GM13977 (cell line): ENCODE results near the gene GMDS.

Experiments
- DNase-seq: peaks from one replicate; pipeline ENCODE4 v3.0.0; 2012; ENCODE audit warnings: low spot score
- in situ Hi-C: fragments of 300-500 bp; cut with MboI; formaldehyde crosslinking; loops from one replicate; pipeline ENCODE4 v1.12.0; 2022; ENCODE audit warnings: low sequenced_read_pairs, low pct_unique_long_range_greater_than_20kb, mixed read lengths, inconsistent platforms; ENCODE audit not compliant: unreplicated experiment
- TF ChIP-seq, protein P1 (sequence below): IDR thresholded peaks from 2 replicates; pipeline ENCODE4 v1.5.1; 2012; ENCODE audit warnings: mild to moderate bottlenecking, control low read depth; ENCODE audit not compliant: insufficient read depth; ENCODE audit errors: extremely low read depth, missing control alignments

GMDS gene

DNA sequence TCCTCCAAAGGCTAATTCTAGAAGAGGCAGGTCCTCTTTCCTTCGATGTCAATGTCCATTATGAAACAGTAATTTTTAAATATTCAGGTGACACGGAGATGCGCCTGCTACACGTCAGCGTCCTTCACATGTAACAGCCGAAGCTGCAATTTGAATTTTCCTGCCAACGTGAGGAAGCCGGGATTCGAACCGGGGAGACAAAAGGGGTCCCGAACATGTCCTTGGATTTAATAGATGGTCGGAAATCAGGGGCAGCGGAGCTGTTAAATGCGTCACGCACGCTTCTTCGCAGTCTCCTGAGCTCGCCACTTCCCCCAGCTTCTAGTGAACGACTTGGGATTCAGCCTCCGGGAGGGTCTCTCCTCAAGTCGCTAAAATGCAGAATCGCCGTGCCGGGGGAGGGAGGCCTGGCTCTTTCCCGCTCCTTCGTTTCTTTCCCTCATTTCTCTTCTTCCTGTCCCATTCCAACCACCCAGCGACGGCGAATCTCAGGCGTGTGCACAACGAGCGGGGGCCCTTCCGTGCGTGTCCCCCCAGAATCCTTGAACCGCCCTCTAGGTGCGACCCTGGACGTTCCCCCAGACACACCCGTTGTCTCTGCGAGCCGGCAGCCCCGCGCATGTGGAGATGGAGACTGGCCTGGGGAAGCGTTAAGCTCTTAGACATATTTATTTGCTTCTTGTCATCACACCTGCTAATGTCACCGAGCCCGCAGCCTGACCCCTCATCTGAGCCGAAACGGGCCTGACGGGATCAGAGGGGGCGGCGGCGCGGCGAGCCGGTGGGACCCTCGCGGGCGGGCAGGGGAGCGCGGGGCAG lies 637.0 kb downstream of the GMDS start:
- DNase-seq = peak; percentile 52
- in situ Hi-C loops = loop anchor here (25.0 kb wide), 1 partner anchor 504 kb away; no protein-coding TSS in a partner anchor
- TF ChIP-seq, protein P1, sequence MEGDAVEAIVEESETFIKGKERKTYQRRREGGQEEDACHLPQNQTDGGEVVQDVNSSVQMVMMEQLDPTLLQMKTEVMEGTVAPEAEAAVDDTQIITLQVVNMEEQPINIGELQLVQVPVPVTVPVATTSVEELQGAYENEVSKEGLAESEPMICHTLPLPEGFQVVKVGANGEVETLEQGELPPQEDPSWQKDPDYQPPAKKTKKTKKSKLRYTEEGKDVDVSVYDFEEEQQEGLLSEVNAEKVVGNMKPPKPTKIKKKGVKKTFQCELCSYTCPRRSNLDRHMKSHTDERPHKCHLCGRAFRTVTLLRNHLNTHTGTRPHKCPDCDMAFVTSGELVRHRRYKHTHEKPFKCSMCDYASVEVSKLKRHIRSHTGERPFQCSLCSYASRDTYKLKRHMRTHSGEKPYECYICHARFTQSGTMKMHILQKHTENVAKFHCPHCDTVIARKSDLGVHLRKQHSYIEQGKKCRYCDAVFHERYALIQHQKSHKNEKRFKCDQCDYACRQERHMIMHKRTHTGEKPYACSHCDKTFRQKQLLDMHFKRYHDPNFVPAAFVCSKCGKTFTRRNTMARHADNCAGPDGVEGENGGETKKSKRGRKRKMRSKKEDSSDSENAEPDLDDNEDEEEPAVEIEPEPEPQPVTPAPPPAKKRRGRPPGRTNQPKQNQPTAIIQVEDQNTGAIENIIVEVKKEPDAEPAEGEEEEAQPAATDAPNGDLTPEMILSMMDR = no peak

DNA sequence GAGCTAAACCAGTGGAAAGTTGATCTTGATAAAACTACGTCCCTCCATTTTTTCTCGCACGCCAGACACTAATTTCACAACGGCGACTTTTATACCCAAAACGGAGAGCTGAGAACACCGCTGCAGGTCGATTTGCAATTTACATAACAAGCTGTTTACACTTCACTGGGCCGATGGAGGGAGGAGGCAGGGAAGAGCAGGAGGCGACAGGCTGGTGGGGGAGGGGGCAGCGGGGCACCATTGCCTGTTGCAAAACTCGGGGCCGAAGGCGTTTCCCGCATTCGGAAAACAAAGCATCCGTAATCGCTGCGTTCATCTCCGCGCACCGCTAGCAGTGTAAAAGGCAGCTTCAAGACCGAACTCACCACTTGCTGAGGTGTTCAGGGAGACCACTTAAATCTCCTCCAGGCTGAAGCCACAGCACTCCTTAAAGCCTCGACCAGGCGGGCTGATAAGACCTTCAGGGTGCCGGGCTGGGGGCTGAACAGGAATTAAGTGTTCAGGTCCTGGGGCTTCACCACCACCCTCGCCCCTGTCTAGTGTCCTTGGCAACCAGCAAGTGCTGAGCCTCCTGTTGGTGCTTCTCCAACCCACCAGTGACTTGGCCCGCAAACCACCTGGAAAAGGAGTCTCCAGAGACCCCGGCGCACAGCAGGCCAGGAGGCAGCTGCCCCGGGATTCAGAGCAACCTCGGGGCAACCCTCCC lies 637.7 kb downstream of the GMDS start:
- TF ChIP-seq, protein P1 = no peak
- DNase-seq = peak; percentile 45
- in situ Hi-C loops = loop anchor here (25.0 kb wide), 1 partner anchor 505 kb away; no protein-coding TSS in a partner anchor

DNA sequence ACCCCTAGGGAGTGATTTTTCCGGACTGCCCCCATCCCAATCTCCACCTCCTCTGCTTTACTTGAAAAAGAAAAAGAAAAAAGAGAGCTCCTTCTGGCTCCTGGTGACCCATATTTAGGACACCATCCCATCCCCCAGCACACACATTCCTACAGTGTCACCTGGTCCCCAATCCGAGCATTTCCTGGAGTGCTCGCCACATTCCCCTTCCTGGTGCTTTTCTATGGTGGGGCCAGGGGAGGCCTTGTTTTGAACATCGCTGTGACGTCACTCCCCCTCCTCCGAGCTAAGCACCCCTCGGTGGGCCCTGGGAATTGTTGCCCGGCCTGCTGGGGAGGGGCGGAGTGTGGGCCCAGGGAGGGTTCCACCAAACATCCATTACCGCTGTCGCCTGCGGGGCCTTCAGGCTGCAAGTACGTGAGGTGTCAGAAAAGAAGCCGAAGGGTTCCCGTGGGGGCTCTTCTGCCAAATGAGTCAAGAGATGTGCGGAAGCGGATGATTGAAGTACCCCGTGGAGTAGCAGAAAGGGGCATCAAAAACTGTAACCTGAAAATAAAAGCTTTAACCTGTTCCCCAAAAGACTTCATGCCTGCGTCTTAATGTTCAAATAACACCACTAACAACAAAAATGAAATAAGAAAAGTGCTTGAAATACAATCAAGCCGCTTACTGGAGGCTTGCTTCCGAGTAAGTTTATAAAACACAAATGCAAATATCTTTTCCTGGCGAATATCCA lies 638.5 kb downstream of the GMDS start:
- peak; percentile 39 for DNase-seq
- in situ Hi-C loops = loop anchor here (25.0 kb wide), 1 partner anchor 505 kb away; no protein-coding TSS in a partner anchor
- TF ChIP-seq, protein P1 = no peak

DNA sequence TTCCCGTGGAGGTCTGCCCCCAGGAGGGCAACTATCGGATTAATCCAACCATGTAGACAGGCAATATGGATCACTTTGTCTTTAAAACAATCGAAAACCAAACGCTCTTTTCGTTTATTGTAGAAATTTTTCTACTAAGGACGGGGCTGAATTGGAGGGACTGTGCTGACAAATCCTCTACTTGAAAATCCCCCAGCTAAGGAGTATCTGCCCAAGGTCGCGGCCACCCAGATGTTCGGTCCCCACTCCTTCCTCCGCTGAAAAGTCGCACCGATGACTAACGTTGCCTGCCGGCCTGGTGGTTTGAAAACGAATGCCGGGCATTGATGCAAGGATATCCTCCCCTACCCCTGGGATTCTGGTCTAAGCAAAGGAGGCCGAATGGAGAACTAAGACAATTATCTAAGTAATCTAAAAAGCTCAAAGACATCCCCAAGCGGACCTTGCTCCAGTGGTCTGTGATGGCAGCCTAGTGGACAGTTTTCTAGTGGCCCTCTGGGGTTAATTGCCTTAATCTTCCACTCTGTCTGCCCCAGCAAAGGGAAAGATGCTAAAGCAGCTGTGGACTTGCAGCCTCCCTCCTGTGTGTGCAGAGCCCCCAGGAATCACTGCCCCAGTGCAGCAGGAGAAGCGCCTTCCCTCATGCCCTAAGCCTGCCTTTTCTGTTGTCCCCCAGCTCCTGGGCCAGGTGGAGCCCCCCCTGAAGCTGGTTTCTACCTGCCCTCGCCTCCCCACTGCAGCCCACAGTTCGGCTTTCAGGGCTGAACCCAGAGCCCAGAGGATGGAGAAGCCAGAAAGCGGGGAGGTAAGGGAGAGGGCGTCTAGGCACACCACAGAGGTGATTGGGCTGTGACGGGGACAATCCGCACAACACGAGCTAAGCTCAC lies 639.3 kb downstream of the GMDS start:
- in situ Hi-C loops = loop anchor here (25.0 kb wide), 1 partner anchor 506 kb away; no protein-coding TSS in a partner anchor
- TF ChIP-seq, protein P1 = no peak
- DNase-seq = peak; percentile 48

DNA sequence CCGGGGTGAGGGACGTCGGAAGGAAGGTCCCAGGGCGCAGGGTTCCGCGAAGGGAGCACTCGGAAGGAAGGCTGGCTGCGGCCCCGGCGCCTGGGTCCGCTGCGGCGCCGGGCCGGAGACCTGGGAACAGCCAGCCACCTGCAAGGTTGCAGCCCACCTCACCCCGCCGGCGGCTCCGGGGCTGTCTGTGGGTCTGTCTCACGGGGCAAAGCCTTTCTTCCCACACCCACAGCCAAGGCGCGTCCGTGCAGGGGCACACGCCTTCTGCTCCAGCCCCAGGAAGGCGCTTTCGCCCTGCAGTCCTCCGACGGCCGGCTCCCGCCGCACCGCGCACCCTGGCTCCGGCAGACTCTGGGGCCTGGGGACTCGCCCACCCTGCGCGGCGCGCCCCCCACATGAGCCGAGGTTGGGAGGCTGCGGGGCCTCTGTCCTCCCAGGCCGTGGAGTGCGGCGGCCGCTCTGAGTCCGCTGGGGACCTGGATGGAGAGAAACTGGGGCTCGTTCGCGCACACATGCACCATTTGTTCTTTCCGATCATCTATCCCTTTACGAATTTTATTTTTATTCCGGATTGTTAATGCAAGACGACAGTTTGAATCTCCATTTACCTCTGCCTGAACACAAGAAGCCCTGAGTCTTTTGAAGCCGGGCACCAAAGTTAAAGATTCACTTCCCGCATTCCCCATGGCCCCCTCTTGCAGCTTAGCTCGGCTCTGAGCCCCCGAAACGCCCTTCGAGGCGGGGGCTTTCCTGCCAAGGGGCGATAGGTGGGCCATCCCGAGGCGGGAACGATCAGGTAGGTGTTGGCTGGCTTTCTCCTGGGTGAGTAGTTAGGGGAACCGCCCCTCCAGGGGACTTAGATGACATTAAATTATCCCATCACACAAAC lies 640.2 kb downstream of the GMDS start:
- in situ Hi-C loops = loop anchor here (25.0 kb wide), 1 partner anchor 507 kb away; no protein-coding TSS in a partner anchor
- TF ChIP-seq, protein P1 = no peak
- peak; percentile 61 for DNase-seq
